Right kidney (tissue), 1 donor: ENCODE results near the gene CACNA1C.
"Not testable (repeated sequence)": the region's sequence is repeated elsewhere in the genome, so short reads cannot be mapped to it uniquely, and the experiment has no call there.

Experiments
- DNase-seq: peaks from one replicate; pipeline ENCODE4 v3.0.0-alpha.2; 2016

CACNA1C gene

DNA sequence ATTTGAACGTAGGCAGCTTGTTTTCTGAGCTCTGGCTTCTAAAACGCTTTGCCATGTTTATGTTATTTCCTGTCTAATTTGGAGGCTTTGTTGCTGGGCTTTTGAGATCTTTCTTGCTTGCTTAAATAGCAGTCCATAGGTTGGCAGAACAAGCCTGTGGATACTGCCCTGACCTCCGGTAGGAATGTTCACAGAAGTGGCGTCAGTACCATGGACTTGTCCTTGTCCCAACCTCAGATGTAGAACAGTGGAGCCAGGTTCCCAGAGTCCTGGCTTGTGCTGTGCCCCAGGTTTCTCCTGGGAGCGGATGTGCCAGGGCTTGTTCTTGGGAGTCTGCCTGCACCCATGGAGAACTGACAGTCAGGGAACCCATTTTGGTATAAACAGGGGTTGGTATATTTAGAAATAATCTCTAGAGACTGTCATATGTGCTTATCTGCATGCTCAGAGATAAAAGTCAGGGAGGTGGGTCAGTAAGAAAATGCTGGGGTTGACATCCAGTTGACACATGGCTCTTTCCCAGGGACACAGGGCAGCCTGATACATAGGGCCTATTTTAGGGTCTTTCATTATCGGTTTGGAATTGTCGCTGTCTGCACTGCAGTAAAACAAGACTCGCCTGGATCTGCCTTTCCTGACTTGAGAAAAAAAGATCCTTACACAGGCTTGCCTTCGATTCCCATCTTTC lies 22.9 kb downstream of the CACNA1C start:
- no peak for DNase-seq

DNA sequence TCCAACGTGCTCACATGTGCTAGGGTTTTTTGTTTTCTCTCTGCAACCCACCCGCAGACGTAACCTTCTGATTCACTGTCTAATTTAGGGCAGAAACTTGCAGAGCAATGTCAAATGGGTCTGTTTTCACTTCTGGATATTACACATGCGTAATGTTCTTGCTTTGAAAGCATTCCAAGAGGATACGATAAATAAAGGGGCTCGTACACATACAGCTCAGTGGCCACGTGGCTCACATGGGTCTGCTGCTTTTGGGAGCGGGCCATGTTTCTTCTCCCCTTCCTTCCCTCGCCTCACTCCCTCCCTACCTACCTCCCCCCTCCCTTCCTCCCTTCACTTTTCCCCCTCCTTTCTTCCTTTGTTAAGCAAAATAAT lies 23.4 kb downstream of the CACNA1C start:
- no peak for DNase-seq

DNA sequence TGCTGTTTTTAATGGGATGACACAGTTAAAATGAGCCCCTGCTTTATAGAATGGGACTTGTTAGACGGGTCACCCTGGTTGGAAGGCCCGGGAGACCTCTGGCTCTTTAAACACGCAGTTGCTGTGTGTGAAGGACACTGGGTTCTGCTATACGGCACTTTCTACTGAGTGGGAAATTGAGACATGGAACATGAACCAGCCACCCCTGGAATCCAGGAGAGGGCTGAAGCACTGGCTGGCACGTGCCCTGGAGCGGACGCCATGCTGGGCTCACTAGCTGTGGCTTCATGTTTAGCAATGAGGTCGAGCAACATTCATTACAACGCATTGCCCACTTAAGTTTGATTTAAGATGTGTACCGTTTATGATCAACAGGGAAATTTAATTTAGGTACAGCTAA lies 23.9 kb downstream of the CACNA1C start:
- no peak for DNase-seq

DNA sequence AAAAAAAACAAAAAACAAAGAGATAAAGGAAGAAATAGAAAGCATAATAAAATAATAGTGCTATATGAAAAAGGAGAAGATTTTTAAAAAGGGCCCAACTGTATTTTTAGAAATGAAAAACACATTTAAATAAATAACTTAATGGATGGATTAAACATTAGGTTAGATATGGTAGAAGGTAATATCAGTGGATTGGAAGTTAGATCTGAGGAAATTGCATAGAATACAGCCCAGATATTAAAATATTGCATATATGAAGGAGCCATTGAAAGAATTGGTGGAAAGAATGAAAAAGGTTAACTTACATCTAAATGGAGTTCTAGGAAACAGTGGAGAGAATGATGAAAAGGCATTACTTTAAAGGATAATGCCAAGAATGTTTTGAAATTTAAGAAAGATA lies 27.8 kb downstream of the CACNA1C start:
- no peak for DNase-seq

DNA sequence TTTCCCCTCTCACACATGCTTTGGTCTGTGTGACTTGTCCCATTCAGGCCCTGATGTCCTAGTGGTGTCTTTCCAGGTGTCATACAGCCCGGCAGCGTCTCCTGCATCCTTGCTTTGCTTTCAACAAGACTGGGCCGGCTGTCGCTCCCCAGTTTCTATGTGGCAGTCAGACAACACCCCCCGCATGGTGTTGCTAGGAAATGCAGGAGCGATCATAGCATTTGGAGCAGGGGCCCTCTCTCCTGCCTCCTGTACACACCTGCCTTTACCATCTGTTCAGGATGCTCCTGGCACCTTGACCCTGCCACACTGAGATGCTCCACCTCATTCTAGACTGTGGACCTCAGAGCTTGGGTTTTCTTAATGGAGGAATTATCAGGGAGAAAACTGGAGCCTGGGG lies 29.5 kb downstream of the CACNA1C start:
- no peak for DNase-seq

DNA sequence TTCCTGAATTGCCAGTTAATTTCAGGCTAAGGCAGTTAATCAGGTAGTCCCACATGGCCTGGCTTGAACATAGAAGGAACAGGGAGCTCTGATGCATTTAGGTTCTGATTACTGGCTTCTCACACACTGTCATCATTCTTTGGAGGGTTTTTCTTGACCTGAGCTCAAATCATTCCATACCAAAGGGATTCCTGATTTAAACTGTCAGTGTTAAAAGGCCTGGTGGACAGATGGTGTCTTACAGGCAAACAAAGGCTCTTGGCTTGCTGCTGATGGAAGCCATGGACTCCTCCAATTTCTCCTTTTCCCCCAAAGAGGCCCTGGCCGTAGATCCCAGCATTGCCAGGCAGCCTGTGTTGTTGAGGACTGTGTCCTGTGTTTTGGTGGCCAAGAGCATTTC lies 30.2 kb downstream of the CACNA1C start:
- no peak for DNase-seq

DNA sequence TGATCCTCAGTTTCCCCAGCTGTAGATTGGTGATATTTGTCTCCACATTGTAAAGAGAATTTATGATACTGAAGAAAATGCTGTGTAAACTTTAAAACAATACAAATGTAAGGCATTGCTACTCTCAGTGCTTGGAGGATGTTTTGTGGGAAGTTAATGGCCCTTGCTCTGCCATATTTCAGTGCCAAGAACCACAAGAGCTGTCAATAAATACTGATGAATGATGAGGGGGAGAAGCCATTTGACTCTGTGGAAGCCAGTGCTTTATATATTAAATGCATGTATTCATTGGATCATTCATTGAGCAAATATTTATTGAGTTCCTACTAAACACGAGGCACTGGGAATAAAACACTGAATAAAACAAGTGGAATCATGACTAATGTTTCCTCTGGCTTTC lies 30.8 kb downstream of the CACNA1C start:
- DNase-seq: no peak

DNA sequence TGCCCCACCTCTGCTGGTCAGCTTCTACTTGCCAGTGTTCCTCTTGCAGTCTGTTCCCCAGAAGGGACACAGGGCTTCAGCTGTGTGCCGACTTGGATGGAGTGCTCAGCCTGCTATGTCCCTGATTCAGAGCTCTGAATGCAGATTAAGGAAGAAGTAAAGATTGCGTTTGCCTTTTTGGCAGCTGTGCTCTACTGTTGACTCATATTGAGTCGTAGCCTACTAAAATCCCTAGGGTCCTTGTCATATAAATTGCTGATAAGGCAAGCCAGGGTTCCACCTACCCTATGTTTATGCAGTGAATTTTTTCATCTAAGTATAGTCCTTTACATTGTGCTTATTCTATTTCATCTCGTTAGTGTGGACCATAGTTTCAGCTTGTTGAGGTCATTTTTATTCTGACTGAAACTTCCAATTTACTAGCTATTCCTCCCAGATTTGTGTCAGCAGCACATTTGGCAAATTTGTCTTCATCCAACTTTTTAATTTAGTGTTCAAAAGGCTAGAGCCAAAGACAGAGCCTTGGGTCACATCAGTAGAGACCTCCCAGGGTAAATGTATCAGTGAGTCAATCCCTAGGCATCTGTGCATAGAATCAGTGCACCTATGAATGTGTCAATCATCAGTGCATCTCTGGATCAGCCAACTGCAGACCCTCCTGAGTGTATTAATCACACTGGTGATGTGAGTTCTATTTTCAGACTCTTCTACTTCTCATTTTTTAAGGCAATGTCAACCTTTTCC lies 31.9 kb downstream of the CACNA1C start:
- DNase-seq: no peak

DNA sequence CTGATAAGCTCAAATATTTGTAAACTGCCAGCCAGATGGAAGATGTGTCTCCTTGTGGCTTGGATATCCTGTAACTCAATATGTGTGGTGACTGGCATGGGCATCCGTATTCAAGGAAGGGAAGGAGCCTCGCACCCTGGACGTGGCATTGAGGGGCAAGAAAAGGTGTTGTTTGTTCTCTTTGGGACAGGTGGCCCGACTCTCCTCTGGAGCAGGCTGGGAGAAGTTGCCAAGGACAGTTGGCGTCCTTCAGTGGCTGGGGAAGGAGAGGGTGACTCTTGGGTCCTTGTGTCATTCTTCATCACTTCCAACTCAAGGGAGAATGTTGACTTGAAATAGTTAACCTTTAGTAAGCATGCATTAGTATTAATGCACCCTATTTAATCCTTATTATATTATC lies 39.6 kb downstream of the CACNA1C start:
- DNase-seq: no peak

DNA sequence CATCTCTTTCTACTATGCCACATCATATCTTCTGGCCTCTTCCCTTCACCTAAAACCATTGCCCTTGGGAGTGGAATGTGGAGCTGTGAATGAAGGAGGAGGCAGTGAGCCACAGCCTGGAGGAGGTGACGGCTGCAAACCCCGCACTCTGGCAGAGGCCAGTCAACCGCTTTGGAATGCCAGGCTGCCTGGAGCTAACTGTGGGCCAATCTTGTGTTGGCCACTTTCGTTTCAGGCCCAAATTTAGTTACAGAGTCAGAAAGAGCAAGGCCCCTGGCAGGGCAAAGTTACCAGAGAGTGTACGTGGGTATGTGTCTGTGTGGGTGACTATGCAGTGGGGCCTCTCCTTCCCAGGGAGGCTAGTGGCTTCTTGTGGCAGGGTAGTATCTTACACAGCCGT lies 40.1 kb downstream of the CACNA1C start:
- DNase-seq: no peak

DNA sequence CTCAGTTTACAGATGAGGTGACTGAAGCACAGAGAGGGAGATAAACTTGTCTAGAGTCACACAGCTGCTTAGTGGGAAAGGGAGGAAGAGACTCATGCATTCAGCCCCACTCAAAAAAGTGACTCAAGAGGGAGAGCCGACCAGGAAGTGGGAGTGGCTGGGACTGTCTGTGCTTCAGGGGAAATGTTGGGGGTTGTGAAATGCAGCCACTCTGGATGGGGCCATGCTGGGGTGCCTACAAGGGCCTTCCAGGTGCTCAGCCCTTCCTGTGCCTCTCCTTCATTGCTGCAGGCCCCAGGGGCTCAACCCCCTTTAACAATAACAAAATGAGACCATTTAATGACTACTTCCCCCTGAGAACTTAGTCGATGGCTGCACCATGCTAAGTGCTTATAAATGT lies 41.8 kb downstream of the CACNA1C start:
- no peak for DNase-seq

DNA sequence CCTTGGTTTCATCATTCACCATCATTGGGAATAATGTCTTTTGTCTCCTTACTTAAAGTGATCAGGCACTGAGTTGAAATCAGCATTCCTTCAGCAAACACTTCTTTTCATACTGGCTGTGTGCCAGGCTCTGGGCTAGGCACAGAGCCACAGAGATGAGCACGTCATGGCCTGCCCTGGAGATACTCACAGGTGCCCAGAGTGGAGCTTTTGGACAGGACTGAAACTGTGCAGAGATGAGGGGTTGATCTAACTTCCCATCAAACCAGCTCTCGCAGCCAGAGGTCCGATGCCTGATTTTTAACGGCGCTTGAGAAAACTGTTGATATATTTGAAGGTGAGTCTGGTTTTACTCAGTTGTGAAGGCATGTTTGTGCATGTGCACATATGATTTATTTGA lies 43.1 kb downstream of the CACNA1C start:
- DNase-seq: no peak

DNA sequence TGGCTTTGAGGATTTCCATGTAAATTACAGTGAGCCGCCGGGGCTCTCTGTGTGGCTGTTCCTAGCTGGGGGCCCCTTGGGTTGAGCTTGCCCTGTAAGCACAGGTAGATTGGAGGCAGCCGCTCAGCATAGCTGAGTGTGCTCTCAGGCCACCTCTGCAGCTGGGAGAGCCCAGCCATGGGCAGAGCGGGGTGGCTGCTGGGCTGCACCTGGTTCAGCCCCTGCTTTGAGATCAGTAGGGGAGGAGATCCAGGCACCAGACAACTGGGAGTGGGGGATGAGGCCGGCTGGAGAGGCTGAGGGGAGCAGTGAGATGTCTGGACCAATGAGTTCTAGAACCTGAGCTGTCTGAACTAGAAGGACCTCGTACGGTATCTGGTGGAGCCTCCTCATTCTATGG lies 44.8 kb downstream of the CACNA1C start:
- DNase-seq: no peak

DNA sequence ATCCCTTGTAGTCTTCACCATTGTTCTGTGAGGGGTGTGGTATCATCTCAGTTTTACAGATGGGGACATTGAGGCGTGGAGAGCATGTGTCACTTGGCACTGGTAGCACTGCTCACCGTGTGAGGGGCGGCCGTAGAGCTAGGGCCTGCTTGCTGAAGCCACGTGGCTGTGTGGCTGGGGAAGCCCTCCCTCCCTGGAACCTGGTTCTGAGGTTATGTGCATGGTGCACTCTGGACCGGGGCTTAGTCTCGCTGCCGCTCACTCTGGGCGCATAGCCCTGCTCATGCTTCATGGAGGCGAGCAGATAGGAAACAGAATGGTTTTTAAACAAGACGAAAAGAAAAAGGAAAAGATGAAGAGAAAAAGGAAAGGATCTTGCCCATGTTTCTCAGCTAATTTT lies 46.1 kb downstream of the CACNA1C start:
- no peak for DNase-seq

DNA sequence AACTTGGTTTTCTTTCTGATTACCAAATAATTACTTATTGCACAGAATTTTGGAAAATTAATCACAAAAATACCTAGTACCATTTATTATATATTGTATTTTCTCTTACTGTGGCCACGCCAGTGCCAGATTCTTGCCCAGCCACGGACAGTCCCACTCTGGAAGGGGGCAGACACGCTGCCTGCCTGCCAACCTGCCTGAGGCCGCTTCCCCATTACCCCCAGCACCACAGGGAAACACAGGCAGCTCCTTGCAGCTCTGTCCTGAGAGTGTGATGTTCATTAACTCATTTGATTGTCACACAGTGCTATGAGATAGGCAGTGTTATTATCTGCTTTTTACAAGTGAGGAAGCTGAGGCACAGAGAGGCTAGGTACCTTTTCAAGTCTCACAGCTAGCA lies 46.8 kb downstream of the CACNA1C start:
- no peak for DNase-seq

DNA sequence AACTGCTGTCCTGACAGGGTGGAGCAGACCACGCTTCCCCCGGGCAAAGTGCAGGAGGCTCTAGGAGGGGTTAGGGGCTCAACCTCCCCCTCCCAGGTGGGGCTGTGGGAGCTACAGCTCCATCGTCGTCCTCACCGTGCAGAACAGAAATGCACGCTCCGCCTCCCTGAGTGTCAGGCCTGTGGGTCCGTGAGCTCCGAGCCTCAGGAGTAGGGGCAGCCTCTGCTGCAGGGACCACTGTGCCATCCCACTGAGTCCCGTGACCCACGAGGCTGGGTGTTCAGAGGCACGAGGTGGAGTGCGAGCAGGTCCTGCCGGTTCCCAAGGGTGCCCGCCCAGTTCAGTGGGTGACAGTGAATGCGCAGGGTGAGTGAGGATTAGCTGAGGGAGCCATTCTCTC lies 48.6 kb downstream of the CACNA1C start:
- DNase-seq: no peak

DNA sequence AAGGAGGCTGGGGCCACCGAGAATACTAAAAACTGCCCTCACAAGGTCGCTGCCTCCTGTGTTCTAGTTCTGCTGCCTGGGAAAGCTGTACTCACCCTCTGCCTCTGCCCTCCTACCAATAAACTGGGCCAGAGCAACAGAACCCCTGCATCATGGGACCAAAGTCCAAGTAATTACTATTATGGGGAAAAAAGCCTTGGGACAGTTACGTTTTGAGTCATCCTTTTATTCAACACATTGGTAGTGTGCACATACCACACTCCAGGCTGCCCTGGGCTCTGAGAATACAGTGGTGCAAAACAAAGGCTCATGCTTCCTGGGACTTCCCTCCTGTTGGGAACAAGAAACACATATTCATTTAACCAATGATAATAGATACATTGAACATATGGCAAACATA lies 49.0 kb downstream of the CACNA1C start:
- DNase-seq: no peak

DNA sequence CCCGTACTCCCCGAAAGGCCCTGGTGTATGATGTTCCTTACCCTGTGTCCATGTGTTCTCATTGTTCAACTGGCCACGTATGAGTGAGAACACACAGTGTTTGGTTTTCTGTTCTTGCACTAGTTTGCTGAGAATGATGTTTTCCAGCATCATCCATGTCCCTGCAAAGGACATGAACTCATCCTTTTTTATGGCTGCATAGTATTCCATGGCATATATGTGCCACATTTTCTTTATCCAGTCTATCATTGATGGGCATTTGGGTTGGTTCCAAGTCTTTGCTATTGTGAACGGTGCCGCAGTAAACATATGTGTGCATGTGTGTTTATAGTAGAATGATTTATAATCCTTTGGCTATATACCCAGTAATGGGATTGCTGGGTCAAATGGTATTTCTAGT lies 49.9 kb downstream of the CACNA1C start:
- not testable (repeated sequence) for DNase-seq

DNA sequence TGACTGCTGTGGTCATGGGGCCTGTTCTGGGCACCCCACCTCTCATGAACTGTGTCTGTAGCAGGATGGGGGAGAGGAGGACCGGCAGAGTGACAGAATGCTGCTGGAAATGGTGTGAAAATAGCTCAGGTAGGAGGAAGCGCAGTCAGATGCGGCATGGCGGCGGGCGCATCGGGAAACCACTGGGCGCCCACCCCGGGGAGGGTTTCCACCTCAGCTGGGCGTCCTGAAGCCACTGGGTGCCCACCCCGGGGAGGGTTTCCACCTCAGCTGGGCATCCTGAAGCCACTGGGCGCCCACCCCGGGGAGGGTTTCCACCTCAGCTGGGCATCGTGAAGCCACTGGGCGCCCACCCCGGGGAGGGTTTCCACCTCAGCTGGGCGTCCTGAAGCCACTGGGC lies 52.6 kb downstream of the CACNA1C start:
- DNase-seq: not testable (repeated sequence)

DNA sequence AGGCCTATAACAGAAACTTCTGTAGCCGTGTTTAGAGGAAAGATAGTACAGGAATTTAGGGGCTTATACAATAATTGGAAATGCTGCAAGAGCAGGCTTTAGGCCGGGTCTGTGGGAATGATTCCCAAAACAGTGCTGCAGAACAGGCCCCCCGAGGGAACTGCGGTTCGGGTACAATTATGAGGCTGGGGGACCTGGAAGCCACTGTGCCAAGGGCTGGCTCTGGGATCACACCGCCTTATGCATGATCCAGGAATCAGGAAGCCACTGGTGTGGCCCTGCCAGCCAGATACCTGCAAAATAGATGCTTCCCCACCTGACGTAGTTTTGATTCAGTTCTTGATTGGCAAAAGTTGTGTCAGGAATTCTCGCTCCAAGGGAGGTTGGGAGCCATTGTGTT lies 55.4 kb downstream of the CACNA1C start:
- no peak for DNase-seq

DNA sequence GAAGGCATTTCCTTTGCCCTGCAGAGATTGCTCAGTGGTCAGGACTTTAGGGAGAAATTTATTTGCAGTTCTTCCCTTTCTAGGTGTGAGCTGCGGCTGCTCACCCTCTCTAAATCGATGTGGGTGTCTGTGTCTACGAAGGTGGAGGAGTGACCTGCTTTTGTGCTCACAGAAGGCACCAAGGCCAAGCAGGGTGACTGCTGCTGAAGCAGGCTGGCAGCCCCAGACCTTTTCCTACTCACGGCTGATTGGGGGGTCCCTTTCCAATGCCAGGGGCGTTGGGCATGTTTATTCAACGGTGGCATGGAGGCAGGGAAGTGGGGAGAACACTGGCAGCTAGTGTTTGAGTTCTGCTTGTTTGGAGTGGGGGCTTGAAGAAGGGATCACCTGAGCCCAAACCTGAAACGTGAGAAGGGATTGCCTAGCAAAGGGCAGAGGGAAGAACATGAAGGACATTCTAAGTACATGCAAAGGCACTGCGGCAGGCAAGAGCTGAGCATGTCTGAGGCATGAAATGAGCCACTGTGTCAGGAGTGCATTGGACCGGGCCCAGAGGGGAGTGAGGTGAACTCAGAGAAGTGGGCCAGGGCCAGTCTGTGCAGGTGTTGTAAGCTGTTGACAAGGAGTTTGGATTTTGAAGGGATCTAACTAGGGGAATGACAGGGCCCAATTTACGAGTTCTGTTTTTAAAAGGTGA lies 56.3 kb downstream of the CACNA1C start:
- no peak for DNase-seq

DNA sequence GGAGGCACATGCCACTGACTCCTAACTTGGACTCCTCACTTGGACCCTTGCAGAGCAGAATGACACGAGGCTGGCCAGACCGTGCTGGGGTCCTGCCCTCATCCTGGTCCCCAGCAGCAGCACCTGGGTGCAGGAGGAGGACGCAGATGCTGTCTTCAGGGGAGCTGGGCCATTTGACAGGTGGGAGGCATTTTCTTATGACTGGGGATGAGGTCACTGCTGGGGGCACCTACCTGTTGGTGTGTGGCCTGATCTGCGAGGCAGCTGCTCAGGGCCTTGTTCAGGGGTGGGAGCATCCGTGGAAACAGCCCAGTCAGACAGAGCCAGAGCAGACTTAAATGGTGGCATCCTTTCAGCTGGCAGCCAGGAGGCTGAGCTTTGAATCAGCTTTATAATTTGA lies 57.3 kb downstream of the CACNA1C start:
- no peak for DNase-seq

DNA sequence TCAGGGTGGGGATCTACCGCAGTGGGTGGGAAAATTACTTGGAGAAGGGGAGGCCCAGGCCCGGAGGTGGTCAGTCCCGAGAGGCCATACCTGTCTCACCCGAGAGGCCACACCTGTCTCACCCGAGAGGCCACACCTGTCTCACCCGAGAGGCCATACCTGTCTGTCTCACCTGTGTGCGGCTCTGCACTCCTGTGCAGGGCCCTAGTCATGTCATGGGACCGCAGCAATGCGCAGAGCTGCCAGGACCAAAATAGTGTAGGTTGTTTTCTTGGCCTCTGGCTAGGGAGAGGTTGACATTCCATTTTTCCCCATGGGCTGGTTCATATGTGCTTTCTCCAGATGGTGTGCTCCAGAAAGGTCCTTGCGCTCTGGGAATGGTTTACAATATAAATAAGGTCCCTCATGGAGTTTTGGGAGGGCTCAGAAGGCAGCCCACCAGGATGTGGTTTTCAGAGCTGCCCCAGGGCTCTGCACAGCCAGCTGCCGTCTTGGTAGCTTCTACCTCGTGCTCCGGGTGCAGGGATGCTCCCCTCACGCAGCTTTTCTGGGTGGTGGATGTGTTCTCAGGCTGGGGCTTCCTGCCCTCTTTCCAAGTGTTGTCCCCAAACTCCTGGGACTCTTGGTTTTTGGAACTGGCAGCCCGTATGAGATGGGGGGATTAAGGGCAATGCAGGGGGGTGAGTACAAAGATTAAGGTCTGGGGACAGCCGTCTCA lies 58.2 kb downstream of the CACNA1C start:
- no peak for DNase-seq
